ENCODE data around the gene ADAMTS17. TPM values are rescaled to one million over a fixed set of nuclear protein-coding genes. Genes with fewer than 3 reads are reported as not detected.

The ADAMTS17 gene
- polyA plus RNA-seq, 3 donors: 2.1 to 2.5 (median 2.1) TPM

GRCh38 chr15:100053474-100054121 is 288.2 kb downstream of the ADAMTS17 start:
- no peak for DNase-seq

GRCh38 chr15:100052716-100053473 is 288.9 kb downstream of the ADAMTS17 start:
- no peak for DNase-seq

- DNase-seq: no peak
Measured at GRCh38 chr15:100050877-100051786, 290.6 kb downstream of the ADAMTS17 start.

GRCh38 chr15:100049936-100050876 is 291.6 kb downstream of the ADAMTS17 start:
- DNase-seq: no peak

GRCh38 chr15:100049483-100049882 is 292.3 kb downstream of the ADAMTS17 start:
- DNase-seq: no peak

- DNase-seq: no peak
Measured at GRCh38 chr15:100048736-100049135, 293.0 kb downstream of the ADAMTS17 start.

- no peak for DNase-seq
Measured at GRCh38 chr15:100043692-100044091, 298.1 kb downstream of the ADAMTS17 start.

GRCh38 chr15:100043068-100043641 is 298.6 kb downstream of the ADAMTS17 start:
- no peak for DNase-seq

- no peak for DNase-seq
Measured at GRCh38 chr15:100042558-100042957, 299.2 kb downstream of the ADAMTS17 start.

GRCh38 chr15:100041127-100041828 is 300.5 kb downstream of the ADAMTS17 start:
- no peak for DNase-seq

GRCh38 chr15:100039994-100040393 is 301.8 kb downstream of the ADAMTS17 start:
- DNase-seq: no peak

- peak; percentile 16 for DNase-seq
Measured at GRCh38 chr15:100038736-100039135, 303.0 kb downstream of the ADAMTS17 start.

GRCh38 chr15:100037901-100038300 is 303.9 kb downstream of the ADAMTS17 start:
- no peak for DNase-seq

GRCh38 chr15:100036015-100036414 is 305.8 kb downstream of the ADAMTS17 start:
- DNase-seq: no peak

GRCh38 chr15:100034191-100034590 is 307.6 kb downstream of the ADAMTS17 start:
- no peak for DNase-seq

GRCh38 chr15:100033140-100033857 is 308.5 kb downstream of the ADAMTS17 start:
- DNase-seq: no peak

- DNase-seq: no peak
Measured at GRCh38 chr15:100032358-100033085, 309.3 kb downstream of the ADAMTS17 start.

- DNase-seq: no peak
Measured at GRCh38 chr15:100031665-100032357, 310.0 kb downstream of the ADAMTS17 start.

All from renal pelvis (tissue), 4 donors.